Gastroesophageal sphincter (tissue), 4 donors: ENCODE measurements around the gene DCAF7. TPM values are rescaled to one million over a fixed set of nuclear protein-coding genes. Genes with fewer than 3 reads are reported as not detected.

Source experiments
- ATAC-seq: fragments of 150-250 bp; one replicate; pipeline ENCODE4 v1.9.1; 2016; ENCODE audit warnings: mild to moderate bottlenecking, moderate library complexity
- H3K27ac ChIP-seq, 4 donors: fragments of 200-600 bp; sonication (generic) in 3 of 4; 1 replicate in 3 of 4; 2 replicates in 1 of 4; pipeline ENCODE4 v1.5.1; 2016 to 2019
- H3K27me3 ChIP-seq: fragments of 200-600 bp; sonication (generic); one replicate; pipeline ENCODE4 v1.5.1; 2019
- H3K36me3 ChIP-seq, 2 donors: fragments of 200-600 bp; sonication (generic); one replicate each; pipeline ENCODE4 v1.5.1; 2019; ENCODE audit warnings: control low read depth in 1 of 2
- H3K4me1 ChIP-seq, 3 donors: fragments of 200-600 bp; sonication (generic); 1 replicate in 2 of 3; 2 replicates in 1 of 3; pipeline ENCODE4 v1.5.1; 2016 to 2019; ENCODE audit warnings: control low read depth in 2 of 3
- H3K4me3 ChIP-seq, 2 donors: fragments of 200-600 bp; sonication (generic); one replicate each; pipeline ENCODE4 v1.5.1; 2019; ENCODE audit warnings: mild to moderate bottlenecking in 1 of 2, moderate library complexity in 1 of 2
- H3K9me3 ChIP-seq, 3 donors: fragments of 200-600 bp; sonication (generic); one replicate each; pipeline ENCODE4 v1.5.1; 2017 to 2019; ENCODE audit warnings: control low read depth in 2 of 3
- EP300 ChIP-seq: sonication (generic); formaldehyde crosslinking; IDR thresholded peaks from one replicate; pipeline ENCODE4 v1.6.1; 2017; ENCODE audit warnings: antibody characterized with exemption, mild to moderate bottlenecking
- POLR2A ChIP-seq, 2 donors: fragments of 450-650 bp; IDR thresholded peaks; one replicate each; pipeline ENCODE4 v1.6.1; 2017; ENCODE audit warnings: antibody characterized with exemption in 2 of 2, mild to moderate bottlenecking in 2 of 2, moderate library complexity in 1 of 2
- POLR2AphosphoS5 ChIP-seq: sonication (generic); formaldehyde crosslinking; IDR thresholded peaks from one replicate; pipeline ENCODE4 v1.6.1; 2017; ENCODE audit warnings: antibody characterized with exemption
- WGBS, 2 donors: methylation state at CpG; one replicate each; pipeline ENCODE4 v1.1.5; 2018; ENCODE audit warnings: low coverage in 1 of 2; 5-methylcytosine and 5-hydroxymethylcytosine counted together
- total RNA-seq, 4 donors: library from RNA; depleted of rRNA; stranded (reverse); fragments of >200 nt; gene quantifications; one replicate each; pipeline ENCODE4 v1.1.0, GENCODE V29; 2016
- TF ChIP-seq, protein P1 (sequence below), 4 experiments: fragments of 200-600 bp in 2 of 4; fragments of 450-650 bp in 2 of 4; sonication (generic) in 1 of 4; IDR thresholded peaks; one replicate each; pipeline ENCODE4 v1.5.1; 2017 to 2019; ENCODE audit warnings: antibody characterized with exemption in 4 of 4, mild to moderate bottlenecking in 2 of 4, moderate library complexity in 2 of 4

Gene DCAF7
- total RNA-seq, 4 donors from 2014 or later = 27.1 to 50.0 (median 36.8) TPM

DNA sequence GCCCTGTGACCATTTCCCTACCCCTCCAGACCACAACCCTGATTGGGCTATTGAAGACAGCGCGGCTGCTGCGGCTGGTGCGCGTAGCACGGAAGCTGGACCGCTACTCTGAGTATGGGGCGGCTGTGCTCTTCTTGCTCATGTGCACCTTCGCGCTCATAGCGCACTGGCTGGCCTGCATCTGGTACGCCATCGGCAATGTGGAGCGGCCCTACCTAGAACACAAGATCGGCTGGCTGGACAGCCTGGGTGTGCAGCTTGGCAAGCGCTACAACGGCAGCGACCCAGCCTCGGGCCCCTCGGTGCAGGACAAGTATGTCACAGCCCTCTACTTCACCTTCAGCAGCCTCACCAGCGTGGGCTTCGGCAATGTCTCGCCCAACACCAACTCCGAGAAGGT is 14.6 kb upstream of the DCAF7 start:
- Histone ChIP-seq H3K9me3 (no peaks in the 10 kb centered on the region), H3K4me1 (peaks cover 0 to 10% (median 8%) of the 10 kb centered on the region in 3 donors), H3K4me3 (no peak overlapping the region), H3K27ac (no peak overlapping the region), H3K27me3 (peaks cover 53% of the 10 kb centered on the region), H3K36me3 (no peaks in the 10 kb centered on the region)
- 100% methylated on average over 2 of the region's 24 CpGs; no CpG with 5 or more reads in 1 of the 2 donors for WGBS, 2 donors
- ATAC-seq = no peak
- TF ChIP-seq EP300 = no peak
- TF ChIP-seq POLR2A (IDR thresholded peaks at IDR 0.05) = no peak
- TF ChIP-seq, protein P1, sequence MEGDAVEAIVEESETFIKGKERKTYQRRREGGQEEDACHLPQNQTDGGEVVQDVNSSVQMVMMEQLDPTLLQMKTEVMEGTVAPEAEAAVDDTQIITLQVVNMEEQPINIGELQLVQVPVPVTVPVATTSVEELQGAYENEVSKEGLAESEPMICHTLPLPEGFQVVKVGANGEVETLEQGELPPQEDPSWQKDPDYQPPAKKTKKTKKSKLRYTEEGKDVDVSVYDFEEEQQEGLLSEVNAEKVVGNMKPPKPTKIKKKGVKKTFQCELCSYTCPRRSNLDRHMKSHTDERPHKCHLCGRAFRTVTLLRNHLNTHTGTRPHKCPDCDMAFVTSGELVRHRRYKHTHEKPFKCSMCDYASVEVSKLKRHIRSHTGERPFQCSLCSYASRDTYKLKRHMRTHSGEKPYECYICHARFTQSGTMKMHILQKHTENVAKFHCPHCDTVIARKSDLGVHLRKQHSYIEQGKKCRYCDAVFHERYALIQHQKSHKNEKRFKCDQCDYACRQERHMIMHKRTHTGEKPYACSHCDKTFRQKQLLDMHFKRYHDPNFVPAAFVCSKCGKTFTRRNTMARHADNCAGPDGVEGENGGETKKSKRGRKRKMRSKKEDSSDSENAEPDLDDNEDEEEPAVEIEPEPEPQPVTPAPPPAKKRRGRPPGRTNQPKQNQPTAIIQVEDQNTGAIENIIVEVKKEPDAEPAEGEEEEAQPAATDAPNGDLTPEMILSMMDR (IDR thresholded peaks at IDR 0.05) = no peak
- TF ChIP-seq POLR2AphosphoS5 = no peak

DNA sequence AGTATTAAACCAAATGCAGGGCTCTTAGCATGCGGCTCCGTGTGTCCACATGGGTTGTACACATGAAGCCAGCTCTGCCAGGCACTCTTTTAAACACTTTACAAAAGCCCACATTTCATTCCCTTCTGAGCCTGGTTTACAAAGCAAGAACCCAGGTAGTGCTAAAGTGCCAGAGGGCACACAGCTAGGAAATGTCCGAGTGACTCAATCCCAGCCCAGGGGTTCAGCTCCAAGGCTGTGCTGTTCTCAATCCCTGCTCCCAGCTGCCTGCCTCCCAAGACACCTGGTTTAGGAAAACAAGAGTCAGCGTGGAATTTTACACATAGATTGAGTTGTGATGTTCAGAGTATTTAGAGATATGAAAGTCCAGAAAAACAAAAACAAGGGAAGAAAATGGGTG is 13.3 kb upstream of the DCAF7 start:
- no peak for ATAC-seq
- H3K4me3 ChIP-seq = no peak overlapping the region
- no peaks in the 10 kb centered on the region for H3K9me3 ChIP-seq
- peaks cover 56% of the 10 kb centered on the region for H3K27me3 ChIP-seq
- no peak overlapping the region for H3K27ac ChIP-seq
- TF ChIP-seq POLR2AphosphoS5 = no peak
- TF ChIP-seq EP300 = no peak
- TF ChIP-seq, protein P1 (IDR thresholded peaks at IDR 0.05) = no peak
- no peak for TF ChIP-seq POLR2A (IDR thresholded peaks at IDR 0.05)
- WGBS, 2 donors = 81 to 95% methylated on average over 4 of the region's 4 CpGs
- no peaks in the 10 kb centered on the region for H3K36me3 ChIP-seq
- peaks cover 0 to 10% (median 8%) of the 10 kb centered on the region in 3 donors for H3K4me1 ChIP-seq

DNA sequence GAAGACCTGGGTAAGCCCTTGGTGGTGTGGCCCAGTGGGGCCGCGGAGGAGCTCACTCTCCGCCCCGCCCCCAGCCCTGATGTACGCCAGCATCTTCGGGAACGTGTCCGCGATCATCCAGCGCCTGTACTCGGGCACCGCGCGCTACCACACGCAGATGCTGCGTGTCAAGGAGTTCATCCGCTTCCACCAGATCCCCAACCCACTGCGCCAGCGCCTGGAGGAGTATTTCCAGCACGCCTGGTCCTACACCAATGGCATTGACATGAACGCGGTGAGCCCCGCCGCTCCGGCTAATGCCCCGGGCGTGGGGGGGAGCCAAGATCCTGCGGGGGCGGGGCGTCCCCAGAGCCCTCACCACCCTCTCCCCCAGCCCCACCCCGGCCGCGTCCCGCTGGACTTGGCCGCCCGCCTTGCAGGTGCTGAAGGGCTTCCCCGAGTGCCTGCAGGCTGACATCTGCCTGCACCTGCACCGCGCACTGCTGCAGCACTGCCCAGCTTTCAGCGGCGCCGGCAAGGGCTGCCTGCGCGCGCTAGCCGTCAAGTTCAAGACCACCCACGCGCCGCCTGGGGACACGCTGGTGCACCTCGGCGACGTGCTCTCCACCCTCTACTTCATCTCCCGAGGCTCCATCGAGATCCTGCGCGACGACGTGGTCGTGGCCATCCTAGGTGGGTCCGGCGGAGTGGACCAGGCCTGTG is 12.1 kb upstream of the DCAF7 start:
- H3K27me3 ChIP-seq = peaks cover 61% of the 10 kb centered on the region
- no peaks in the 10 kb centered on the region for H3K9me3 ChIP-seq
- no peak for ATAC-seq
- WGBS, 2 donors = no CpG with 5 or more reads among the region's 62 CpGs
- TF ChIP-seq, protein P1 (IDR thresholded peaks at IDR 0.05) = no peak
- no peak for TF ChIP-seq POLR2A (IDR thresholded peaks at IDR 0.05)
- no peak for TF ChIP-seq POLR2AphosphoS5
- no peak for TF ChIP-seq EP300
- peaks cover 0 to 10% (median 8%) of the 10 kb centered on the region in 3 donors for H3K4me1 ChIP-seq
- H3K27ac ChIP-seq = no peak overlapping the region
- no peaks in the 10 kb centered on the region for H3K36me3 ChIP-seq
- H3K4me3 ChIP-seq = peak overlapping the region in 1 of 2 donors; percentile 31

DNA sequence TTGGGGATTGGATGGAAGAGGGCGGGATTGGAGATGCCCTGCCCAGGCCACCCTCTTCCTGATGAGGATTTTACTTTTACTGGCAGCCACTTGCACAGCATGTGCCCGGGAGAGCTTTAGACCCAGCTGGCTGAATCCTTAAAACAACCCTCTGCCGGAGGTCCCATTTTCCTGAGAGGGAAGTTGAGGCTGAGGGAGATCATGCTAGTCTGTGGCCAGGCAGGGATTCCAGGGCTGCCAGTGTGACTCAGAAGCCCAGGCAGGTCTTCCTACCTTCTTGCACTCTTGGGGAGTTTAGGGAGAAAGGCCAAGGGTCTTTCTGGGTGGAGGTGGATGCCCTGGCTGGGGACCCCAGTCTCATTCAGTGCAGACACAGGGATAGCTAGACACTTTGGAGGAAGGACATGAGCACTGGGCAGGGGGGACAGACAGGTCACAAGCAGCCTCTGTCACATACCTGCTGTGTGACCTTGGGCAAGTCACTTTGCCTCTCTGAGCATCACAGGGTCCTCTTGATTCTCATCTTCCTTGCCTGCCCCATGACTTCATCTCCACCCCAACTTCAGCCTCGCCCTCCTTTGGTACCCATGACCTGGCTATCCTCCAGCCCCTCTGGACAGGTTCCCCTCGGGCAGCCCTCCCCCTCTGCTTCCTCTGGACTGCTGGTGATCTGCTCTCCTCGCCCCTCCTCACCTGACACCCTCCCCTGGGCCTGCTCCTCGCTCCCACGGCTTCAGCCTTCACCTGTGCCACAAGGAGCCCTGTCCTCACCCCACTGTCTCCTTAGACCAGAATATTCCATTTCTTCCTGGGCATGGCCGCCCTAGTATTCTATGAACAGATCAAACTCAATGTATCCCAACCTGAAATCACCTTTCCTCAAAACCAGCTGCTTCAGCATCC is 11.3 kb upstream of the DCAF7 start:
- Histone ChIP-seq H3K4me3 (no peak overlapping the region), H3K4me1 (peaks cover 0 to 10% (median 8%) of the 10 kb centered on the region in 3 donors), H3K27ac (no peak overlapping the region), H3K36me3 (no peaks in the 10 kb centered on the region), H3K9me3 (no peaks in the 10 kb centered on the region), H3K27me3 (peaks cover 61% of the 10 kb centered on the region)
- 63 to 75% methylated on average over 4 to 6 of the region's 9 CpGs for WGBS, 2 donors
- ATAC-seq = no peak
- TF ChIP-seq POLR2AphosphoS5 (no peak), POLR2A (IDR thresholded peaks at IDR 0.05) (no peak), EP300 (no peak)
- TF ChIP-seq, protein P1 (IDR thresholded peaks at IDR 0.05) = no peak
